BJ (cell line): ENCODE data around the gene RECK. TPM values are rescaled to one million over a fixed set of nuclear protein-coding genes. Genes with fewer than 3 reads are reported as not detected.

Source experiments
- CTCF ChIA-PET: fragments of 350-600 bp; formaldehyde crosslinking; extraction: SDS; loops from one replicate; lab custom pipeline; 2021; ENCODE audit warnings: antibody characterized with exemption, inconsistent platforms; lab: Yijun Ruan, JAX
- POLR2A ChIA-PET: fragments of 300-600 bp; sonication (Branson Sonifier 250); formaldehyde crosslinking; extraction: SDS; loops from one replicate; lab custom pipeline; 2021; ENCODE audit warnings: antibody characterized with exemption; lab: Charles Lee
- DNase-seq: peaks from one replicate; pipeline ENCODE4 v3.0.0-alpha.2; 2011; ENCODE audit warnings: low read depth
- H3K27me3 ChIP-seq: 2 replicates; pipeline ENCODE4 v1.6.0; 2011; ENCODE audit warnings: low read length; ENCODE audit not compliant: control insufficient read depth, insufficient read depth
- H3K36me3 ChIP-seq: 2 replicates; pipeline ENCODE4 v1.5.1; 2011; ENCODE audit warnings: low read length; ENCODE audit not compliant: control insufficient read depth, insufficient read depth
- H3K4me3 ChIP-seq: 2 replicates; pipeline ENCODE4 v1.5.1; 2011; ENCODE audit warnings: low read depth, mild to moderate bottlenecking, control low read depth, low read length
- CTCF ChIP-seq: IDR thresholded peaks from 2 replicates; pipeline ENCODE4 v1.5.1; 2011; ENCODE audit warnings: low read depth, mild to moderate bottlenecking, control low read depth, inconsistent platforms, low read length, moderate library complexity; ENCODE audit not compliant: insufficient read depth
- polyA plus RNA-seq: library from polyadenylated mRNA; depleted of rRNA; stranded (reverse); fragments of >200 nt; gene quantifications from 2 replicates; pipeline ENCODE4 v1.2.3, GENCODE V29; 2011

Gene RECK
- polyA plus RNA-seq, 1 experiment: 59.8 TPM

GRCh38 chr9:36018129-36018528 lies 18.6 kb upstream of the RECK start:
- TF ChIP-seq CTCF: no peak
- Histone ChIP-seq H3K4me3 (no peak overlapping the region), H3K36me3 (no peaks in the 10 kb centered on the region), H3K27me3 (no peaks in the 10 kb centered on the region)
- ChIA-PET POLR2A (no interaction called here), CTCF (interaction anchor here (1.2 to 9.2 kb wide), 4 partner anchors 9 to 149 kb away, joined by 3 to 144 read pairs (median 4); partner anchors contain the start of gene HRCT1)
- no peak for DNase-seq

GRCh38 chr9:36018891-36019720 lies 17.6 kb upstream of the RECK start:
- Histone ChIP-seq H3K4me3 (no peak overlapping the region), H3K36me3 (no peaks in the 10 kb centered on the region), H3K27me3 (no peaks in the 10 kb centered on the region)
- no peak for TF ChIP-seq CTCF
- peak; percentile 40 for DNase-seq
- ChIA-PET POLR2A (no interaction called here), CTCF (interaction anchor here (0.8 to 9.2 kb wide), 7 partner anchors 10 to 148 kb away, joined by 3 to 144 read pairs (median 5); partner anchors contain the start of gene HRCT1)

GRCh38 chr9:36021968-36022367 lies 14.7 kb upstream of the RECK start:
- Histone ChIP-seq H3K4me3 (no peak overlapping the region), H3K27me3 (no peaks in the 10 kb centered on the region), H3K36me3 (no peaks in the 10 kb centered on the region)
- no peak for DNase-seq
- ChIA-PET POLR2A (no interaction called here), CTCF (interaction anchor here (3.0 to 9.2 kb wide), 3 partner anchors 13 to 66 kb away, joined by 19 to 144 read pairs (median 60); partner anchors contain the start of gene OR2S2)
- TF ChIP-seq CTCF: no peak

- TF ChIP-seq CTCF: peak; percentile 84
- Histone ChIP-seq H3K4me3 (no peak overlapping the region), H3K36me3 (no peaks in the 10 kb centered on the region), H3K27me3 (no peaks in the 10 kb centered on the region)
- POLR2A ChIA-PET: interaction anchor here (0.6 kb wide), 1 partner anchor 116 kb away, joined by 3 read pairs; no protein-coding TSS in a partner anchor
- DNase-seq: no peak
- CTCF ChIA-PET: interaction anchor here (0.6 to 9.2 kb wide), 30 partner anchors 8 to 233 kb away, joined by 3 to 144 read pairs (median 5); partner anchors contain the start of genes CLTA, OR2S2 and RECK
These were observed 13.3 kb upstream of the RECK start for GRCh38 chr9:36023260-36024048.

- TF ChIP-seq CTCF: no peak
- DNase-seq: no peak
- CTCF ChIA-PET: interaction anchor here (0.7 to 9.2 kb wide), 3 partner anchors 17 to 506 kb away, joined by 3 to 144 read pairs (median 3); no protein-coding TSS in a partner anchor
- H3K27me3 ChIP-seq: no peaks in the 10 kb centered on the region
- POLR2A ChIA-PET: no interaction called here
- no peaks in the 10 kb centered on the region for H3K36me3 ChIP-seq
- no peak overlapping the region for H3K4me3 ChIP-seq
These were observed 11.0 kb upstream of the RECK start for GRCh38 chr9:36025746-36026145.
